Stomach (tissue), 9 donors: ENCODE data around the gene IQCN. TPM values are rescaled to one million over a fixed set of nuclear protein-coding genes. Genes with fewer than 3 reads are reported as not detected.
A peak's percentile ranks its signal among the peaks of the same experiment; 100 is the strongest.

ENCODE experiments used
- DNase-seq, 2 donors: peaks; one replicate each; pipeline versions ENCODE4 v3.0.0 to v3.0.0-alpha.2; 2013 to 2019
- H3K27ac ChIP-seq, 5 donors: fragments of 200-600 bp in 4 of 5; sonication (generic) in 4 of 5; one replicate each; pipeline ENCODE4 v1.5.1; 2013 to 2019; ENCODE audit warnings: mild to moderate bottlenecking in 1 of 5, moderate library complexity in 1 of 5
- H3K27me3 ChIP-seq, 3 donors: fragments of 200-600 bp; sonication (generic); one replicate each; pipeline ENCODE4 v1.5.1; 2017 to 2019; ENCODE audit warnings: mixed run types in 1 of 3
- H3K36me3 ChIP-seq, 4 donors: fragments of 200-600 bp; sonication (generic); 1 replicate in 3 of 4; 2 replicates in 1 of 4; pipeline ENCODE4 v1.5.1; 2016 to 2019
- H3K4me1 ChIP-seq, 4 donors: fragments of 200-600 bp; sonication (generic); one replicate each; pipeline ENCODE4 v1.5.1; 2016 to 2019
- H3K4me3 ChIP-seq, 4 donors: fragments of 200-600 bp; sonication (generic) in 3 of 4; one replicate each; pipeline ENCODE4 v1.5.1; 2016 to 2019; ENCODE audit warnings: mild to moderate bottlenecking in 1 of 4
- H3K9me3 ChIP-seq, 4 donors: fragments of 200-600 bp; sonication (generic); one replicate each; pipeline ENCODE4 v1.5.1; 2016 to 2019
- CTCF ChIP-seq, 7 experiments: fragments of 450-650 bp in 4 of 7; fragments of 200-600 bp in 3 of 7; sonication (generic) in 3 of 7; IDR thresholded peaks; one replicate each; pipeline ENCODE4 v1.5.1; 2016 to 2019; ENCODE audit warnings: antibody characterized with exemption in 7 of 7, control low read depth in 2 of 7, mild to moderate bottlenecking in 1 of 7
- EP300 ChIP-seq: sonication (generic); formaldehyde crosslinking; IDR thresholded peaks from one replicate; pipeline ENCODE4 v1.6.1; 2017; ENCODE audit warnings: antibody characterized with exemption
- POLR2A ChIP-seq, 4 donors: fragments of 450-650 bp; IDR thresholded peaks; one replicate each; pipeline ENCODE4 v1.6.1; 2016; ENCODE audit warnings: antibody characterized with exemption in 4 of 4, control low read depth in 2 of 4, mild to moderate bottlenecking in 1 of 4, moderate library complexity in 1 of 4
- POLR2AphosphoS5 ChIP-seq, 3 donors: sonication (generic); formaldehyde crosslinking; IDR thresholded peaks; one replicate each; pipeline ENCODE4 v1.6.1; 2016; ENCODE audit warnings: antibody characterized with exemption in 3 of 3
- WGBS, 5 donors: extraction: QIAGEN DNeasy Blood & Tissue Kit in 3 of 5; methylation state at CpG; one replicate each; pipeline versions ENCODE4 v1.1.5 to v1.1.7; 2013 to 2018; 5-methylcytosine and 5-hydroxymethylcytosine counted together
- intact Hi-C: fragments of 100-400 bp; cut with DNase I; formaldehyde crosslinking; loops from one replicate; pipeline ENCODE4 v1.15.1; 2023; ENCODE audit warnings: low total_unique reads
- polyA plus RNA-seq, 3 donors: library from polyadenylated mRNA; stranded (reverse); fragments of 200-250 nt; gene quantifications; one replicate each; pipeline ENCODE4 v1.2.3, GENCODE V29; 2013
- total RNA-seq, 5 donors: library from RNA; depleted of rRNA; stranded (reverse); fragments of >200 nt; gene quantifications; one replicate each; pipeline versions ENCODE4 v1.1.0 to v1.2.3, GENCODE V29; 2014 to 2016
- donor health status: healthy with polysubstance abuse.
- donor health status: Bipolar disorder and iron deficiency.
- donor health status: healthy.

The IQCN gene
- total and polyA plus RNA-seq, 8 donors, result 1.4 to 35.7 (median 2.7) TPM; not detected in 1

GRCh38 chr19:18313398-18313797 lies 39.1 kb upstream of the IQCN start:
- intact Hi-C loops, result no loop called here
- Histone ChIP-seq H3K9me3 (no peaks in the 10 kb centered on the region), H3K4me1 (peaks cover 21 to 59% (median 37%) of the 10 kb centered on the region in 4 donors), H3K4me3 (no peak overlapping the region), H3K27ac (peak overlapping the region in 3 of 5 donors; percentile 33 to 66 (median 48)), H3K36me3 (peaks cover 22 to 71% (median 60%) of the 10 kb centered on the region in 4 donors), H3K27me3 (no peaks in the 10 kb centered on the region)
- DNase-seq, result no peak
- 87 to 94% (median 91%) methylated on average over 3 of the region's 3 CpGs for WGBS, 5 donors
- TF ChIP-seq POLR2A (IDR thresholded peaks at IDR 0.05) (no peak), CTCF (IDR thresholded peaks at IDR 0.05) (no peak), EP300 (no peak), POLR2AphosphoS5 (IDR thresholded peaks at IDR 0.05) (no peak)

GRCh38 chr19:18312092-18312534 lies 37.9 kb upstream of the IQCN start:
- H3K4me3 ChIP-seq, result no peak overlapping the region
- peak overlapping the region in 2 of 5 donors; percentile 9 to 54 for H3K27ac ChIP-seq
- no peak for TF ChIP-seq EP300
- no peak for TF ChIP-seq POLR2A (IDR thresholded peaks at IDR 0.05)
- no peak for TF ChIP-seq POLR2AphosphoS5 (IDR thresholded peaks at IDR 0.05)
- TF ChIP-seq CTCF (IDR thresholded peaks at IDR 0.05), result no peak
- no peak for DNase-seq
- H3K9me3 ChIP-seq, result no peaks in the 10 kb centered on the region
- no peaks in the 10 kb centered on the region for H3K27me3 ChIP-seq
- WGBS, 5 donors, result 80 to 93% (median 81%) methylated on average over 2 to 11 of the region's 11 CpGs
- H3K4me1 ChIP-seq, result peaks cover 16 to 59% (median 30%) of the 10 kb centered on the region in 4 donors
- intact Hi-C loops, result no loop called here
- H3K36me3 ChIP-seq, result peaks cover 33 to 83% (median 73%) of the 10 kb centered on the region in 4 donors

- intact Hi-C loops, result no loop called here
- Histone ChIP-seq H3K27me3 (no peaks in the 10 kb centered on the region), H3K4me1 (peaks cover 17 to 59% (median 32%) of the 10 kb centered on the region in 4 donors), H3K4me3 (no peak overlapping the region), H3K9me3 (no peaks in the 10 kb centered on the region), H3K36me3 (peaks cover 33 to 89% (median 75%) of the 10 kb centered on the region in 4 donors), H3K27ac (peak overlapping the region in 2 of 5 donors; percentile 9 to 63)
- 82 to 88% (median 84%) methylated on average over 9 to 22 of the region's 22 CpGs for WGBS, 5 donors
- no peak for DNase-seq
- no peak for TF ChIP-seq POLR2A (IDR thresholded peaks at IDR 0.05)
- TF ChIP-seq POLR2AphosphoS5 (IDR thresholded peaks at IDR 0.05), result no peak
- no peak for TF ChIP-seq EP300
These were observed 37.3 kb upstream of the IQCN start for GRCh38 chr19:18311502-18312091.

- peak overlapping the region in 3 of 5 donors; percentile 9 to 63 (median 17) for H3K27ac ChIP-seq
- no peak for TF ChIP-seq POLR2AphosphoS5 (IDR thresholded peaks at IDR 0.05)
- no peak for TF ChIP-seq EP300
- TF ChIP-seq POLR2A (IDR thresholded peaks at IDR 0.05), result no peak
- no peak for TF ChIP-seq CTCF (IDR thresholded peaks at IDR 0.05)
- H3K4me1 ChIP-seq, result peaks cover 23 to 62% (median 37%) of the 10 kb centered on the region in 4 donors
- H3K36me3 ChIP-seq, result peaks cover 33 to 93% (median 75%) of the 10 kb centered on the region in 4 donors
- WGBS, 5 donors, result 66 to 82% (median 75%) methylated on average over 10 to 13 of the region's 13 CpGs
- no peaks in the 10 kb centered on the region for H3K9me3 ChIP-seq
- no peak overlapping the region for H3K4me3 ChIP-seq
- no peak for DNase-seq
- H3K27me3 ChIP-seq, result no peaks in the 10 kb centered on the region
- intact Hi-C loops, result no loop called here
These were observed 36.7 kb upstream of the IQCN start for GRCh38 chr19:18310966-18311365.
